H7 (cell line): ENCODE data around the gene PIGM. TPM values are rescaled to one million over a fixed set of nuclear protein-coding genes. Genes with fewer than 3 reads are reported as not detected.

ENCODE experiments used
- DNase-seq: peaks from one replicate; pipeline ENCODE4 v3.0.0; 2012
- H3K27me3 ChIP-seq: 2 replicates; pipeline ENCODE4 v1.6.0; 2011; ENCODE audit warnings: mild to moderate bottlenecking, low read length; ENCODE audit not compliant: control insufficient read depth, insufficient read depth
- H3K36me3 ChIP-seq: replicated peaks from 2 replicates; pipeline ENCODE4 v1.5.1; 2011; ENCODE audit warnings: low read length; ENCODE audit not compliant: control insufficient read depth, insufficient read depth
- H3K4me3 ChIP-seq: 2 replicates; pipeline ENCODE4 v1.5.1; 2011; ENCODE audit warnings: low read depth, mild to moderate bottlenecking, control low read depth, low read length, moderate library complexity; ENCODE audit not compliant: insufficient read depth
- total RNA-seq: library from RNA; depleted of rRNA; stranded (reverse); fragments of >200 nt; shearing (Covaris generic); gene quantifications from 2 replicates; pipeline ENCODE4 v1.2.3, GENCODE V29; 2014; rRNA removed

Gene PIGM
- total RNA-seq, 1 experiment from 2014 or later, result 3.0 TPM

GRCh38 chr1:159980076-159980475, 51.7 kb downstream of the PIGM start:
- Histone ChIP-seq H3K4me3 (no peak overlapping the region), H3K36me3 (no peaks in the 10 kb centered on the region), H3K27me3 (no peaks in the 10 kb centered on the region; the same call in 1 of the 2 replicates)
- no peak for DNase-seq

- Histone ChIP-seq H3K27me3 (peaks cover 4% of the 10 kb centered on the region; the same call in 1 of the 2 replicates), H3K4me3 (no peak overlapping the region), H3K36me3 (no peaks in the 10 kb centered on the region)
- no peak for DNase-seq
These were observed 52.5 kb downstream of the PIGM start for GRCh38 chr1:159979257-159979656.

- no peak overlapping the region for H3K4me3 ChIP-seq
- H3K27me3 ChIP-seq, result peaks cover 4% of the 10 kb centered on the region; the same call in 1 of the 2 replicates
- DNase-seq, result no peak
- no peaks in the 10 kb centered on the region for H3K36me3 ChIP-seq
These were observed 53.7 kb downstream of the PIGM start for GRCh38 chr1:159978107-159978398.

- Histone ChIP-seq H3K36me3 (no peaks in the 10 kb centered on the region), H3K27me3 (peaks cover 4% of the 10 kb centered on the region; the same call in 1 of the 2 replicates), H3K4me3 (no peak overlapping the region)
- no peak for DNase-seq
These were observed 54.3 kb downstream of the PIGM start for GRCh38 chr1:159977364-159978106.

Other genes starting within 250 kb of the PIGM start
- gene FCRL6, start 229.6 kb downstream of the PIGM start, total RNA-seq, result not detected in 2 replicates
- not detected in 2 replicates for gene SLAMF8, start 205.1 kb downstream of the PIGM start, total RNA-seq
- not detected in 2 replicates for gene VSIG8, start 169.3 kb downstream of the PIGM start, total RNA-seq
- gene CFAP45, start 131.8 kb downstream of the PIGM start, total RNA-seq, result 0.17 and 1.6 TPM in 2 replicates
- 242 and 387 TPM in 2 replicates for gene TAGLN2, start 106.5 kb downstream of the PIGM start, total RNA-seq
- 4.4 and 6.1 TPM in 2 replicates for gene IGSF9, start 86.4 kb downstream of the PIGM start, total RNA-seq
- gene SLAMF9, start 77.8 kb downstream of the PIGM start, total RNA-seq, result not detected in 2 replicates
- gene KCNJ10, start 38.2 kb upstream of the PIGM start, total RNA-seq, result 0.07 TPM in 1 of 2 replicates, not detected in the other
- 0.07 TPM in 1 of 2 replicates, not detected in the other for gene KCNJ9, start 49.5 kb upstream of the PIGM start, total RNA-seq
- 89.5 and 92.6 TPM in 2 replicates for gene IGSF8, start 66.6 kb upstream of the PIGM start, total RNA-seq
- 14.5 and 25.0 TPM in 2 replicates for gene ATP1A2, start 83.8 kb upstream of the PIGM start, total RNA-seq
- 0.73 and 0.74 TPM in 2 replicates for gene ATP1A4, start 119.6 kb upstream of the PIGM start, total RNA-seq
- 4.2 and 4.4 TPM in 2 replicates for gene CASQ1, start 158.6 kb upstream of the PIGM start, total RNA-seq
- 75.6 and 81.4 TPM in 2 replicates for gene PEA15, start 173.4 kb upstream of the PIGM start, total RNA-seq
- 129 and 184 TPM in 2 replicates for gene DCAF8, start 230.6 kb upstream of the PIGM start, total RNA-seq